H1 (cell line): ENCODE measurements around the gene SCG2. TPM values are rescaled to one million over a fixed set of nuclear protein-coding genes. Genes with fewer than 3 reads are reported as not detected.

Experiments
- BACH1 ChIP-seq: IDR thresholded peaks from 2 replicates; pipeline ENCODE4 v1.6.1; 2012; ENCODE audit warnings: low read length, improper control_type of control experiment
- CBX5 ChIP-seq: fragments of 300-800, 300-1000 bp; sonication (generic); IDR thresholded peaks from 2 replicates; pipeline ENCODE4 v1.7.1; 2016; ENCODE audit warnings: antibody characterized with exemption, low read length, low read depth
- CHD7 ChIP-seq: fragments of 300-600 bp; sonication (generic); IDR thresholded peaks from 2 replicates; pipeline ENCODE4 v1.7.1; 2012; ENCODE audit warnings: low read length, moderate library complexity, mild to moderate bottlenecking, inconsistent platforms; ENCODE audit not compliant: insufficient replicate concordance
- POLR2A ChIP-seq, 2 experiments: IDR thresholded peaks; 1 replicate in 1 of 2; 2 replicates in 1 of 2; pipeline ENCODE4 v1.6.1; 2011; ENCODE audit warnings: low read depth in 2 of 2, low read length in 2 of 2, mild to moderate bottlenecking in 2 of 2; ENCODE audit errors: control extremely low read depth in 1 of 2
- POLR2AphosphoS5 ChIP-seq: IDR thresholded peaks from 2 replicates; pipeline ENCODE4 v1.6.1; 2011; ENCODE audit warnings: low read depth, low read length
- TCF12 ChIP-seq: IDR thresholded peaks from 2 replicates; pipeline ENCODE4 v1.6.1; 2011; ENCODE audit warnings: low read depth, mild to moderate bottlenecking, low read length
- polyA plus RNA-seq, 7 experiments: library from polyadenylated mRNA; depleted of rRNA in 3 of 7; stranded (reverse) in 5 of 7; unstranded in 2 of 7; fragments of >200 nt in 5 of 7; fragments of 200-250 nt in 2 of 7; gene quantifications; 1 replicate in 5 of 7; 2 replicates in 1 of 7; 4 replicates in 1 of 7; pipeline versions ENCODE4 v1.2.1 to v1.2.3, GENCODE V29; 2011 to 2013; ENCODE audit warnings: missing spikeins in 2 of 7, mixed read lengths in 2 of 7
- total RNA-seq: library from RNA; stranded (reverse); fragmentation: NEBNext Ultra II Directional; extraction: Animal tissue kit (Norgen Biotek cat#: 25700); gene quantifications from 2 replicates; pipeline ENCODE4 v1.2.1, GENCODE V29; 2021

The SCG2 gene
- total and polyA plus RNA-seq, 2 of the 8 experiments (the other 6 are each of a cell fraction or from before 2014, with no cell fraction given) = 0.54 to 1.0 TPM

GRCh38 chr2:223599640-223600380 is 2.4 kb downstream of the SCG2 start (continued):
- TF ChIP-seq CHD7 (no peak), POLR2A (IDR thresholded peaks at IDR 0.05; ENCODE audit: control extremely low read depth in 1 of 2, low read depth in 2 of 2, low read length in 2 of 2) (no peak), CBX5 (no peak), BACH1 (no peak), POLR2AphosphoS5 (no peak), TCF12 (no peak)
